A549 (cell line): Measurements from ENCODE around the gene TBC1D4.

Experiments used
- CTCF ChIP-seq: fragments of >200 bp; sonication (Bioruptor Twin); formaldehyde crosslinking; IDR thresholded peaks from 3 replicates; pipeline ENCODE4 v1.5.1; 2016
- POLR2A ChIP-seq: IDR thresholded peaks from 2 replicates; pipeline ENCODE4 v1.6.1; 2012; ENCODE audit warnings: mild to moderate bottlenecking, low read length
- REST ChIP-seq: fragments of 200-600 bp; sonication (generic); IDR thresholded peaks from 2 replicates; pipeline ENCODE4 v1.6.1; 2016; ENCODE audit warnings: antibody characterized with exemption, mild to moderate bottlenecking, moderate library complexity

- TF ChIP-seq CTCF (no peak), REST (no peak), POLR2A (no peak)
These were observed 59.9 kb downstream of the TBC1D4 start for GRCh38 chr13:75422028-75422427.
